Right renal pelvis (tissue), 4 donors: ENCODE measurements around the gene NOL6. TPM values are rescaled to one million over a fixed set of nuclear protein-coding genes. Genes with fewer than 3 reads are reported as not detected.
"Not testable (repeated sequence)": the region's sequence is repeated elsewhere in the genome, so short reads cannot be mapped to it uniquely, and the experiment has no call there.

Experiments
- DNase-seq, 4 donors: peaks; one replicate each; pipeline ENCODE4 v3.0.0-alpha.2; 2013; ENCODE audit warnings: low read depth in 4 of 4, low spot score in 3 of 4, missing footprints in 1 of 4
- polyA plus RNA-seq, 4 donors: library from polyadenylated mRNA; unstranded; fragments of 120-200 nt; gene quantifications; one replicate each; pipeline ENCODE4 v1.2.1, GENCODE V29; 2013; ENCODE audit not compliant: insufficient read length in 4 of 4

The NOL6 gene
- 10 to 100 TPM; 24.0 to 25.5 (median 25.3) TPM for polyA plus RNA-seq

GRCh38 chr9:33473643-33474352, at the start of gene NOL6:
NOL6 (minus strand) TSS chr9:33473924; CDS start chr9:33473842, 82 bp downstream.
- peak; percentile 98 to 99 (median 99) for DNase-seq

- DNase-seq: not testable (repeated sequence)
Measured at GRCh38 chr9:33521861-33522260, 48.1 kb upstream of the NOL6 start.

- not testable (repeated sequence) for DNase-seq
Measured at GRCh38 chr9:33517934-33518577, 44.3 kb upstream of the NOL6 start.

- DNase-seq: no peak
Measured at GRCh38 chr9:33517373-33517772, 43.6 kb upstream of the NOL6 start.

GRCh38 chr9:33516397-33516796, 42.7 kb upstream of the NOL6 start:
- not testable (repeated sequence) for DNase-seq

- DNase-seq: not testable (repeated sequence)
Measured at GRCh38 chr9:33515342-33515995, 41.7 kb upstream of the NOL6 start.

- DNase-seq: not testable (repeated sequence)
Measured at GRCh38 chr9:33512535-33512934, 38.8 kb upstream of the NOL6 start.

GRCh38 chr9:33511184-33511517, 37.4 kb upstream of the NOL6 start:
- DNase-seq: not testable (repeated sequence)

- peak; percentile 46 to 76 (median 58) for DNase-seq
Measured at GRCh38 chr9:33510262-33511183, 36.8 kb upstream of the NOL6 start.

GRCh38 chr9:33506626-33507370, 33.1 kb upstream of the NOL6 start:
- no peak for DNase-seq

- no peak for DNase-seq
Measured at GRCh38 chr9:33498387-33498786, 24.7 kb upstream of the NOL6 start.

GRCh38 chr9:33493819-33494218, 20.1 kb upstream of the NOL6 start:
- DNase-seq: not testable (repeated sequence)

- DNase-seq: no peak
Measured at GRCh38 chr9:33489066-33489465, 15.3 kb upstream of the NOL6 start.

GRCh38 chr9:33485312-33485711, 11.6 kb upstream of the NOL6 start:
- not testable (repeated sequence) for DNase-seq

- DNase-seq: no peak
Measured at GRCh38 chr9:33480976-33481375, 7.3 kb upstream of the NOL6 start.

GRCh38 chr9:33480106-33480505, 6.4 kb upstream of the NOL6 start:
- no peak for DNase-seq

- no peak for DNase-seq
Measured at GRCh38 chr9:33476503-33476902, 2.8 kb upstream of the NOL6 start.

- no peak for DNase-seq
Measured at GRCh38 chr9:33475357-33475756, 1.6 kb upstream of the NOL6 start.

GRCh38 chr9:33472881-33473615, 676 bp downstream of the NOL6 start:
- DNase-seq: no peak
